Colonic mucosa (tissue), 4 donors: ENCODE measurements around the gene CBR3. TPM values are rescaled to one million over a fixed set of nuclear protein-coding genes. Genes with fewer than 3 reads are reported as not detected.

Experiments
- DNase-seq: peaks from one replicate; pipeline ENCODE4 v3.0.0-alpha.2; 2020
- H3K27ac ChIP-seq: fragments of 200-600 bp; one replicate; pipeline ENCODE4 v1.8.0; 2021
- H3K27me3 ChIP-seq: fragments of 200-600 bp; one replicate; pipeline ENCODE4 v1.8.0; 2021
- H3K36me3 ChIP-seq: fragments of 200-600 bp; one replicate; pipeline ENCODE4 v1.8.0; 2021
- H3K4me1 ChIP-seq: fragments of 200-600 bp; one replicate; pipeline ENCODE4 v1.8.0; 2021; ENCODE audit warnings: mild to moderate bottlenecking
- H3K4me3 ChIP-seq: fragments of 200-600 bp; one replicate; pipeline ENCODE4 v1.8.0; 2021
- H3K9ac ChIP-seq, 2 donors: one replicate each; pipeline ENCODE4 v1.7.0; 2013; ENCODE audit warnings: control low read depth in 2 of 2, low read depth in 2 of 2, low read length in 2 of 2
- H3K9me3 ChIP-seq: fragments of 200-600 bp; one replicate; pipeline ENCODE4 v1.8.0; 2021
- intact Hi-C: fragments of 100-400 bp; cut with DNase I; formaldehyde crosslinking; loops from one replicate; pipeline ENCODE4 v1.14.1; 2022
- total RNA-seq, 2 donors: library from RNA; stranded (reverse); fragmentation: NEBNext Ultra II Directional in 1 of 2; extraction: Animal tissue kit (Norgen Biotek cat#: 25700) in 1 of 2; gene quantifications; one replicate each; pipeline ENCODE4 v1.2.1, GENCODE V29; 2021
- TF ChIP-seq, protein P1 (sequence below): fragments of 200-600 bp; IDR thresholded peaks from one replicate; pipeline ENCODE4 v1.8.0; 2022; ENCODE audit warnings: antibody characterized with exemption, mild to moderate bottlenecking
- donor health status: healthy.
- donor health status: DM: no; HTN: no; CAD: no.
- donor health status: DM: no; HTN: no; CAD: no.

The CBR3 gene
- total RNA-seq, 2 donors from 2014 or later: 2.2 TPM

DNA sequence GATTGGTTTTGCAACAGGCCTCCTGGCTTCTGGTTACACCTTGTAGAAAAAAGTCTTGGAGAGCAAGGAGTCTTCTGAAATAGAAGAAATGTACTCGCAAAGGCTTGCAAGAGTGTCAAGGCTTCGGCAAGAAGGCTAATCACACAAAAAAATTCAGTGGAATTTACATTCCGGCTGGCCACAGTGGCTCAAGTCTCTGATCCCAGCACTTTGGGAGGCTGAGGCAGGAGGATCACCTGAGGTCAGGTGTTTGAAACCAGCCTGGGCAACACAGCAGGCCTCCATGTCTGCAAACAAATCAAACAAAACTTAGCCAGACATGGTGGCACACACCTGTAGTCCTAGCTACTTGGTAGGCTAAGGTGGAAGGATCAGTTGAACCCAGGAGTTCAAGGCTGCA is 14.0 kb downstream of the CBR3 start:
- Histone ChIP-seq H3K36me3 (no peaks in the 10 kb centered on the region), H3K9ac (no peak overlapping the region), H3K4me1 (peaks cover 7% of the 10 kb centered on the region), H3K9me3 (no peaks in the 10 kb centered on the region), H3K4me3 (no peak overlapping the region), H3K27me3 (no peaks in the 10 kb centered on the region), H3K27ac (no peak overlapping the region)
- TF ChIP-seq, protein P1, sequence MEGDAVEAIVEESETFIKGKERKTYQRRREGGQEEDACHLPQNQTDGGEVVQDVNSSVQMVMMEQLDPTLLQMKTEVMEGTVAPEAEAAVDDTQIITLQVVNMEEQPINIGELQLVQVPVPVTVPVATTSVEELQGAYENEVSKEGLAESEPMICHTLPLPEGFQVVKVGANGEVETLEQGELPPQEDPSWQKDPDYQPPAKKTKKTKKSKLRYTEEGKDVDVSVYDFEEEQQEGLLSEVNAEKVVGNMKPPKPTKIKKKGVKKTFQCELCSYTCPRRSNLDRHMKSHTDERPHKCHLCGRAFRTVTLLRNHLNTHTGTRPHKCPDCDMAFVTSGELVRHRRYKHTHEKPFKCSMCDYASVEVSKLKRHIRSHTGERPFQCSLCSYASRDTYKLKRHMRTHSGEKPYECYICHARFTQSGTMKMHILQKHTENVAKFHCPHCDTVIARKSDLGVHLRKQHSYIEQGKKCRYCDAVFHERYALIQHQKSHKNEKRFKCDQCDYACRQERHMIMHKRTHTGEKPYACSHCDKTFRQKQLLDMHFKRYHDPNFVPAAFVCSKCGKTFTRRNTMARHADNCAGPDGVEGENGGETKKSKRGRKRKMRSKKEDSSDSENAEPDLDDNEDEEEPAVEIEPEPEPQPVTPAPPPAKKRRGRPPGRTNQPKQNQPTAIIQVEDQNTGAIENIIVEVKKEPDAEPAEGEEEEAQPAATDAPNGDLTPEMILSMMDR: no peak
- intact Hi-C loops: no loop called here
- no peak for DNase-seq

DNA sequence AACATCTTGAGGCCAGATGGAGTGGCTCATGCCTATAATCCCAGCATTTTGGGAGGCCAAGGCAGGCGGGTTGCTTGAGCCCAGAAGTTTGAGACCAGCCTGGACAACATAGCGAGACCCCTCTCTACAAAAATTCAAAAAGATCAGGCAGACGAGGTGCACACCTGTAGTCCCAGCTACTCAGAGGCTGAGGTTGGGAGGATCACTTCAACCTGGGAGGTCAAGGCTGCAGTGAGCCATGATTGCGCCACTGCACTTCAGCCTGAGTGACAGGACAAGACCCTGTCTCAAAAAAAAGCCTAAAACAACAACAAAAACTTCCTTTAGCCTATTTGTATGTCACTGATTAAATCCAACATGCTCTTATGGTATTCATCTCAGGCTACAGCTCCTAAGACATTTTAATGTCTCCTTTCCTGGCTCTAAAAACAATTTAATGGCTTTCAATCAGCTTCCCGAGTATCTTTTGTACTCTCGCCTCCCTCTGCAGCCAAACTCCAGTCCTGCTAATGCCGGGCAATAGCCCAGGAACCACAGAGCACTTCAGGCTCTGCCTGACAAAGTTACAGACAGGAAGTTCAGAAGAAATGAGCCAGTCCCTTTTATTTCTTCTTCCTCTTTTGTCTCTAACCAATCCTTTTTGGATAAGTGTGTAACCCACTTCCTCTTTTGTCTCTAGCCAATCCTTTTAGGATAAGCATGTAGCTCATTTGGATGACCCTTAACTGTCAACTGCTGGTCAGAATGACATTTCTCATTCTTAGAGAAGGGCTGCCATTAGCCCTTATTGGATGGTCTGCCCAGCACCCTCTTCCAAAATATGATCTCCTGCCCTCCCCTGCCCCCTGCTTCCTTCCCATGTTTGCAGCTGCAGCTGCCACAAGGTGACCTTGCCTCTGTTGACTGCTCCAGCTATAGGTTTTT is 15.2 kb downstream of the CBR3 start:
- H3K9me3 ChIP-seq: no peaks in the 10 kb centered on the region
- H3K9ac ChIP-seq: peak overlapping the region in 1 of 2 donors; percentile 12
- no peaks in the 10 kb centered on the region for H3K36me3 ChIP-seq
- TF ChIP-seq, protein P1: no peak
- H3K4me1 ChIP-seq: peaks cover 7% of the 10 kb centered on the region
- H3K27ac ChIP-seq: peak overlapping the region; percentile 31
- no peak overlapping the region for H3K4me3 ChIP-seq
- intact Hi-C loops: loop anchor here (5.0 kb wide), 2 partner anchors 57 to 182 kb away; no protein-coding TSS in a partner anchor
- no peak for DNase-seq
- H3K27me3 ChIP-seq: no peaks in the 10 kb centered on the region

DNA sequence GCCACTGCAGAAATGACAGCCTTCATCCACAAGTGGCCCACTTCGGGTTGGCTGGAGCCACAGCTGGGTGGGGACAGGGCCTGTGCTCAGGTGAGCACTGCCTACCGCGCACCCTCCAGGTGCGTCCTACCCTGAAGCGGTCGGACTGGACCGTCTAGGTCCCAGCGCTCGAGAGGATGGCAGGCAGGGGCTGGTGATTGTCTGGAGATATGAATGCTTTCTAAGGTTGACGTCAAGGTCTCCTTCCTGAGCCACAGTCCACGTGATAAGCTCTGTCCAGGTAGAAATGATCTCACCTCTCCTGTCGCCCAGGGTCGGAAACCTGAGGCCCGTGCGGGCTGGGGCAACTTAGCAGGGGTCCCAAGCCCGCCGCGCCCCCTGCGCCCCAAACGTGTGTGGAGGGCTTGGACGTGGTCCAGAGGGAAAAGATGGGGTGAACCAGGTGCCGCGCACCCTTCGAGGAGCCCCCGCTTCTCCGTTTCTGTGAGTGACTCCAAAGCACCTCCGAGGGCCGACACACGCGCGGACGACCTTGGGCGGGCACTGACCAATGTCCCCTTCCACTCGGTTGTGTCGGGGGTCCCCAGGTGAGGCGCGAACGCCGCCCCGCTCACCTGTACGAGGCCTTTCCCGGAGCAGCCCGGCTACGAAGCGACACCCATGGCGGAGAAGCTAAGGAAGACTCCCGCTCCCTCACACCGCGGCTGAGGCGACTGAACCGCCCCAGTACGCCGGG is 20.9 kb downstream of the CBR3 start:
- Histone ChIP-seq H3K27ac (peak overlapping the region; percentile 60), H3K27me3 (no peaks in the 10 kb centered on the region), H3K4me3 (peak overlapping the region; percentile 57), H3K9me3 (no peaks in the 10 kb centered on the region), H3K36me3 (no peaks in the 10 kb centered on the region), H3K9ac (peak overlapping the region; percentile 93 to 94), H3K4me1 (peaks cover 8% of the 10 kb centered on the region)
- DNase-seq: peak; percentile 77
- TF ChIP-seq, protein P1: no peak
- intact Hi-C loops: no loop called here

DNA sequence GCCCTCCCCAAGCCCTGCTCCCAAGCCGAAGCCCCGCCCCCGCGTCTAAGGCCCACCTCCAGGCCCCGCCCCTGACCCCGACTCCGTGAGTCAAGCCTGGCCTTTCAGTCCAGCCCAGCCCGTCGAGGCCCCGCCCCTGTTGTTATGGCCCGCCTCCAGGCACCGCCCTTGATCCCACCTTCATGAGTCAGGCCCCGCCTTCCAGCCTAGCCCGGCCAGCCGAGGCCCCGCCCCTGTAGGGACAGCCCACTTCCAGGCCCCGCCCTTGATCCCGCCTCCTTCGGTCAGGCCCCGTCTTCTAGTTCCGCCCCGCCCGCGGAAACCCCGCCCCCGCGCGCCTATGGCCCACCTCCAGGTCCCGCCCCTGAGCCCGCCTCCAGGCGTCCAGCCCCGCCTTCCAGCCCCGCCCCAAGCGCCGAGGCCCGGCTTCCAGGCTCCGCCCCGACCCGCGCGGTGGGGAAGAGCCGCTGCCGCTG is 21.5 kb downstream of the CBR3 start:
- Histone ChIP-seq H3K9ac (peak overlapping the region in 1 of 2 donors; percentile 97), H3K27me3 (no peaks in the 10 kb centered on the region), H3K4me1 (peaks cover 8% of the 10 kb centered on the region), H3K27ac (peak overlapping the region; percentile 94), H3K9me3 (no peaks in the 10 kb centered on the region), H3K36me3 (no peaks in the 10 kb centered on the region), H3K4me3 (peak overlapping the region; percentile 98)
- intact Hi-C loops: no loop called here
- TF ChIP-seq, protein P1: no peak
- DNase-seq: peak; percentile 100
